CMK (cell line): ENCODE measurements around the gene PSMD14.
"Not testable (repeated sequence)": the region's sequence is repeated elsewhere in the genome, so short reads cannot be mapped to it uniquely, and the experiment has no call there.

Experiments used
- DNase-seq: peaks from one replicate; pipeline ENCODE4 v3.0.0-alpha.2; 2010; ENCODE audit warnings: low read depth

Gene PSMD14

GRCh38 chr2:161337247-161337646 is 29.0 kb downstream of the PSMD14 start:
- DNase-seq = no peak

GRCh38 chr2:161339532-161339931 is 31.3 kb downstream of the PSMD14 start:
- DNase-seq = not testable (repeated sequence)

- not testable (repeated sequence) for DNase-seq
These were observed 32.7 kb downstream of the PSMD14 start for GRCh38 chr2:161340930-161341413.

GRCh38 chr2:161343235-161343634 is 35.0 kb downstream of the PSMD14 start:
- DNase-seq = no peak

DNA sequence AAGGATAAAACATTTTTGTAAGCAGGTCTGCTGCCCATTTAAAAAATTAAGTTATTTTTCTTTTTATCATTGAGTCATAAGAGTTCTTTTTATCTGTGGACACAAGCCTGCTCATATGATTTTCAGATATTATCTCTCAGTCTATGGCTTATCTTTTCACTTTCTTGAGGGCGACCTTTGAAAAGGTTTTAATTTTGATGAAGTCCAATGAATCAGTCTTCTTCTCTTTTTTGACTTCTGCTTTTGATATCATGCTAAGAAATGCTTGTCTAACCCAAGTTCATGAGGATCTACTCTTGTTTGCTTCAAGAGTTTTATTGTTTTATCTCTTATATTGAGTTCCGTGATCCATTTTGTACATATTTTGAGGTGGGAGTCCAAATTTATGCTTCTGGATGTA is 36.5 kb downstream of the PSMD14 start:
- no peak for DNase-seq

- no peak for DNase-seq
These were observed 43.5 kb downstream of the PSMD14 start for GRCh38 chr2:161351678-161352077.

DNA sequence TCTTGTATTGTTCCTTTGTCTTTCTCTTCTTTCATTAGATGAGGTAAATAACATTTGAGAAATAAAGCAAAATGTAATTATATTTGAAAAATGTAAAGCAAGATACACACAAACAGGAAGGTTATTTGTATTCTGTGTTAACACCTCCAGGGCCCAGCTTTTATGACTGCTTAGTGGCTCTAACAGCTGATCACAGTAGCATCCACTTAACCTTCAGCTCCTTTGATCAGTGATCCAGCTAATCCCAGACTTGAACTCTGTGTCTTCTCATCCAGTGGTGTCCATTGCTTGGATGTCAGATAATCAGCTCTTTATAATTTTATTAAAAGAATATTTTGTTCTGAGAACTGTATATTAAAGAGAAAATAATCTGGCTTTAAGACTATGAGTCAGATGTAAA is 44.5 kb downstream of the PSMD14 start:
- no peak for DNase-seq

DNA sequence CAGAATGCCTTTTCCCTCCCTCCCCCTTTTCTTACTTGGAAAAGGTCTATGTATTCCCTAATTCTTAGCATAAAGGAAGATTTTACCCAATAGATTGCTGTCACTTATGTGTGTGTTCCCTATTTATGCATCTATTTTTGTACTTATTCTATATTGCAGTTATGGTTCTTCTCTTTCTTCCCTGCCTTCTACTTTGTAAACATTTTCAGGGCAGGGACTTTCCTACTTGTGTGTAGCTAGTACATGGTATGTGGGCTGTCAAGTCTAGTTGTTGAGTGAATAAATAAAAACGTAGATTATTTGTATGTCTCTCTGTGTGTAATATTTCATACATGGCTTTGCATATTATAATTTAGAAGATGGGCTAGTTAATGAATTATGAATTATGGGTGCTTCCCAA is 45.3 kb downstream of the PSMD14 start:
- no peak for DNase-seq

- DNase-seq = no peak
These were observed 45.9 kb downstream of the PSMD14 start for GRCh38 chr2:161354106-161354505.

DNA sequence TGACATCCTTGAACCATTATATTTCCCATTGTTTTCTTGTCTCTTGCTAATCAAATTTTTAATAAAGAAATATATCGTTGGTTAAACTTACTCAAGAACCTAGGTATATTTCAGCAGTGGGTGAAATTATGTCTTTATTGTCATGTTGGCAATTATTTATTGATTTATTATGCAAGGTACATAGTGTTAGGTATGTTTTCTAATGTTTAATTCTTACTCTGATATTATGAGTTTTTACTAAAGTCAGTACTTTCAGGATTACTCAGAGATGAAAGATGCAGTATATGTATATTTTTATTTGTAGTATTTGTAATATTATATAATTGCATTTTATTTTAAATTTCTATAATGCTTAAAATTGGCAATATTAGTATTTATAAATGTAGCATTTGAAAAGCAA is 46.9 kb downstream of the PSMD14 start:
- no peak for DNase-seq

GRCh38 chr2:161355983-161356382 is 47.8 kb downstream of the PSMD14 start:
- no peak for DNase-seq

DNA sequence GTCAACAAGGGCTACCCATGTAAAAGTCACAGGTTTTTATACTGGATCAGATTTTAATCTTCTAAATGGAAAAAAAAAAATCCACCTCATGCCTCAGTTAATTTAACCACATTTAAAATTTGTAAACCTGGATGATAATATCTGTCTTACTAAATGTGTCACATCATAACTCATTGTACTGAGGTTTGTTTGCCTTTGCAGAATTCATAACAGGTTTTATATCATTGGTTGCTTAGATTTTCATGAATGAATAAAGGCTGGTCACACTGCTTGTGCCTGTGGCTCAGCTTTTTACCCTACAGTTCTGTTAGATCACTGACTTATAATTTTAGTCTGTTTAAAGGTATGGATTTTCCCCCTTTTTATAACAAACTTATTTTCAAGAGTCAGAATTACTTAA is 48.9 kb downstream of the PSMD14 start:
- DNase-seq = no peak

DNA sequence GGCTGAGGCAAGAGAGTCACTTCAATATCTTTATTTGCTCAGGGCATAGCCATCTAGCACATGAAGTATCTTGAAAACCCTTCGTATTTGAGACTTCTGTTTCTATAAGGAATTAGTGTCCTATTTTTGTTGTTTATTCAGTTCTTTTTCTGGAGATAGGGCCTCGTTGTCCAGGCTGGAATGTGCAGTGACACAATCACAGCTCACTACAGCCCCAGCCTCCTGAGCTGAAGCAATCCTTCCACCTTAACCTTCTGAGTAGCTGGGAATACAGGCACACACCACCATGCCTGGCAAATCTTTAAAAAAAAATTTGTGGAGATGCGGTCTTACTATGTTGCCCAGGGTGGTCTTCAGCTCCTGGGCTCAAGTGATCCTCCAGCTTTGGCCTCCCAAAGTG is 50.6 kb downstream of the PSMD14 start:
- no peak for DNase-seq

- not testable (repeated sequence) for DNase-seq
These were observed 52.0 kb downstream of the PSMD14 start for GRCh38 chr2:161360095-161360654.

DNA sequence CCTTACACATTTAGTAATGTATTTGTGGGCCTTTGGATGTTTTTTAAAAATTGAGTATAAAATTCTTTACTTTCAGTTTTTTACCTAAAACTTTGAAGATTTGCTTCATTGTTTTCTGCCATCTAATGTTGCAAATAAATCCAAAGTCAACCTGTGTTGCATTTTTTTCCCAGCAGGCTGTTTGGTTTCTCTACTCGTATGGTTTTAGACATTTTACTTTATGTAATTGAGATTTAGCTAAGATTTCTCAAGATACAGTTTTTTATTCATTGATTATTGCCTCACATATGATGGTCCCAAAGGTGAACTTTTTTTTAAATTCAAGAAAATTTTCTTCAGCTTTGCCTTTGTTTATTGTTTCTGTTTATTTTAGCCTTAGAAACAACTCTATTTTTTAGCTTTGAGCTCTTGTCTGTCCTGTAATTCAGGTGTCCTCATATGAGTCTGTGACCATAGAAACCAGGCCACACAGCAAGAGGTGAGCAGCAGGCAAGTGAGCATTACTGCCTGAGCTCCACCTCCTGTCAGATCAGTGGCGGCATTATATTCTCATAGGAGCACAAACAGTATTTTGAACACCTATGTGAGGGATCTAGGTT is 54.4 kb downstream of the PSMD14 start:
- DNase-seq = no peak

DNA sequence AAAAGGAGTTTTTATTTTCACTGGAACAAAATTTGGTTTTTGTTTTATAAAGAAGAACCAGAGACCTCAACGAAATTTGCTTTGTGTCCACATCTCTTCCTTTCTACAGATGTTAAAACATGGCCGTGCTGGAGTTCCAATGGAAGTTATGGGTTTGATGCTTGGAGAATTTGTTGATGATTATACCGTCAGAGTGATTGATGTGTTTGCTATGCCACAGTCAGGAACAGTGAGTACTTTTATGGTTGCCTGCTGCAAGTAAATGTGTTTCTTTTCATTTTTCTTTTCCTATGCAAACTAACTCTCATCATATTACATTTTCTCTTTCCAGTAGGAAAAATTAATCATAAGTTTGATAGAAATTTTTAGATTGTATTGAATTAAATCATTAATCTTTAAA is 59.5 kb downstream of the PSMD14 start:
- no peak for DNase-seq

GRCh38 chr2:161369311-161369710 is 61.1 kb downstream of the PSMD14 start:
- no peak for DNase-seq

GRCh38 chr2:161370981-161371380 is 62.8 kb downstream of the PSMD14 start:
- DNase-seq = no peak

- DNase-seq = no peak
These were observed 63.6 kb downstream of the PSMD14 start for GRCh38 chr2:161371869-161372268.

GRCh38 chr2:161373942-161374341 is 65.7 kb downstream of the PSMD14 start:
- no peak for DNase-seq

DNA sequence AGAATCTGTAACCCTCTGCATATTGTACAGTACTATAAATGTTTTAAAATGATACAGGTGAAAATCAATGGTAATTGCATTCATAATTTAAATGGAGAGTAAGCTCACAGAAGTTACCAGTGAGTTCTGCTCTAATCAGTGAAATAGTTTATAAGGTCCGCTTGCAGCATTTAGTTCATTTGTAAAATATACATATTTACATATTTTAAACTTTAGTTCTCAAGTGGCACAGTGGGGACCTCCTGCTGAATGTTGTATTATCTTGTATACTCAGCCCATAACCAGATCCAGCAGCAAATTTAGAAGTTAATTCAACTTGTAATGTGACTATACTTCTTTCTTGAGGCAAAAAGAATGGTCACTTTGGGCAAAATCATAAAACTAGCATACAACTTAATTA is 66.2 kb downstream of the PSMD14 start:
- DNase-seq = no peak

DNA sequence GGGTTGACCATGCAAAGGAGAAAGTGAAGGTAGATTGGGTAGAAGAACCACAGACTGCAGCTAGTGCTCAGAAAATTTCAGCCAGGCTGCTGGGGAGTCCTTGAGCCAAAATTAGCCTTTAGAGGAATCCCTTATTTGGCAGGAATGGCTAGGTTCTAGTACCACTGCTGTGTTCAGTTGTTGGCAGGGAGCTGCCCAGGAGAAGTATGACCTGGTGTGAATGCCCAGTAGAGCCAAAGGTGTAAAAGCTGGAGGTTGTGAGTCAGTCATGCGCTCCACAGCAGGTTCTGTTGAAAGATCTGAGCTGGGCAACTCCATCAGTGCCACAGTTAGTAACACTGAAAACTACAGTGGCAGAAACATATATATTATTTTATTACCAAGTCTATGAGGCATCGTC is 71.5 kb downstream of the PSMD14 start:
- DNase-seq = no peak

- no peak for DNase-seq
These were observed 73.3 kb downstream of the PSMD14 start for GRCh38 chr2:161381546-161381945.

DNA sequence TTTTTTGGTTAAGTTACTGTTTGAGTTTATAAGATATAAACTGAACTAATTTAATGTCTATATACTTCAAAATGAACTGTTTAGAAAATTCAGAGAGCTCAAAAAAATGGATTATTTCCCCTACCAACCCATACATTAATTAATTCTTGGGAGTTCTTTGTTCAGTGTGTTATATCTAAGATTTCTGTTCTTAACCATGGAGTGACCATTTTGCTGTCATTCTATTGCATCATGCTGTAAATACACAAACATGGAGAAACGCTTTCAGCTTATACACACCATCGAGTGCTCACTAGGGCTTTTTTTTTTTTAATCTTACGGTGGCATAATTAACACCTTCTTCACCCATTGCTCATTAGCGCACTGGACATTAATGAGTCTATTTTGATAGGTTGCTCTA is 74.5 kb downstream of the PSMD14 start:
- DNase-seq = no peak
